ENCODE results near the gene KIAA0753. TPM values are rescaled to one million over a fixed set of nuclear protein-coding genes. Genes with fewer than 3 reads are reported as not detected.

The KIAA0753 gene
- total RNA-seq, 4 donors from 2014 or later: 10.6 to 17.5 (median 11.1) TPM

GRCh38 chr17:6602141-6602540 is 38.4 kb downstream of the KIAA0753 start:
- no peak for TF ChIP-seq CTCF (IDR thresholded peaks at IDR 0.05; ENCODE audit: low read depth)

GRCh38 chr17:6599364-6599763 is 41.1 kb downstream of the KIAA0753 start:
- no peak for TF ChIP-seq CTCF (IDR thresholded peaks at IDR 0.05; ENCODE audit: low read depth)

GRCh38 chr17:6597727-6598126 is 42.8 kb downstream of the KIAA0753 start:
- TF ChIP-seq CTCF (IDR thresholded peaks at IDR 0.05; ENCODE audit: low read depth): no peak

- no peak for TF ChIP-seq CTCF (IDR thresholded peaks at IDR 0.05; ENCODE audit: low read depth)
Measured at GRCh38 chr17:6596941-6597340, 43.6 kb downstream of the KIAA0753 start.

- no peak for TF ChIP-seq CTCF (IDR thresholded peaks at IDR 0.05; ENCODE audit: low read depth)
Measured at GRCh38 chr17:6596511-6596910, 44.0 kb downstream of the KIAA0753 start.

- no peak for TF ChIP-seq CTCF (IDR thresholded peaks at IDR 0.05; ENCODE audit: low read depth)
Measured at GRCh38 chr17:6596081-6596480, 44.4 kb downstream of the KIAA0753 start.

- no peak for TF ChIP-seq CTCF (IDR thresholded peaks at IDR 0.05; ENCODE audit: low read depth)
Measured at GRCh38 chr17:6592173-6592572, 48.3 kb downstream of the KIAA0753 start.

Data from subcutaneous adipose tissue (tissue), 4 donors.